PC-3 (cell line): ENCODE data around the gene S100B.

Source experiments
- CTCF ChIP-seq: fragments of 300-600 bp; sonication (generic); conservative IDR thresholded peaks from 2 replicates; pipeline ENCODE4 v1.5.1; 2017; ENCODE audit warnings: antibody characterized with exemption, low read depth, mild to moderate bottlenecking, low read length
- EZH2 ChIP-seq: fragments of 300-600 bp; sonication (generic); IDR thresholded peaks from one replicate; pipeline ENCODE4 v1.6.1; 2017; ENCODE audit warnings: antibody characterized with exemption, mild to moderate bottlenecking, low read length; ENCODE audit not compliant: unreplicated experiment
- EZH2phosphoT487 ChIP-seq: fragments of 300-600 bp; sonication (generic); IDR thresholded peaks from 2 replicates; pipeline ENCODE4 v1.6.1; 2018; ENCODE audit warnings: mild to moderate bottlenecking, antibody characterized with exemption, low read length, borderline replicate concordance

DNA sequence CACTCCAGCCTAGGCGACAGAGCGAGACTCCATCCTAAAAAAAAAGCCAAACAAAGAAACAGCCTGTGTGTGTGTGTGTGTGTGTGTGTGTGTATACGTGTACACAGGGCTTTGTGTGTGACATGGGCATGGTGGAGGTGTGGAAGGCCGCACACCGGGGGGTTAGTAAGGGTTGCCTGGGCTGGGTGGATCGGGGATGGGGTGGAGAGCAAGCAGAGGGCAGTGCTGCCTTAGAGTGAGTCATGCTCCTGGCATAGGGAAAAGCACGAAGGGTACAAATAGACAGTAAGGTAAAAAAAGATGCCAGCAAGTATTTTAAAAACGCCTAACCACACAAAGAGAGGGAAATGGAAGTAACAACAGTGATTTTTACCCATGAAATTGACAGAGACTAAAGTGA is 36.8 kb upstream of the S100B start:
- TF ChIP-seq CTCF = no peak
- no peak for TF ChIP-seq EZH2
- no peak for TF ChIP-seq EZH2phosphoT487
